Memory B cell (primary cell): ENCODE results near the gene IRX3.

Experiments
- ATAC-seq: fragments of 150-1000 bp; cut with Tn5 transposase; 2 replicates; pipeline ENCODE4 v1.10.0; 2021; ENCODE audit warnings: low read depth, mild to moderate bottlenecking, moderate library complexity
- DNase-seq, 2 donors: peaks; one replicate each; pipeline ENCODE4 v3.0.0; 2022; ENCODE audit warnings: low spot score in 2 of 2
- H3K27ac Mint-ChIP-seq: one replicate; pipeline ENCODE4 v1.8.0; 2022; ENCODE audit warnings: mild to moderate bottlenecking, moderate library complexity, mixed read lengths
- H3K27me3 Mint-ChIP-seq: one replicate; pipeline ENCODE4 v1.8.0; 2022; ENCODE audit warnings: mixed read lengths
- H3K36me3 Mint-ChIP-seq: one replicate; pipeline ENCODE4 v1.8.0; 2022; ENCODE audit warnings: mild to moderate bottlenecking, mixed read lengths
- H3K4me1 Mint-ChIP-seq: one replicate; pipeline ENCODE4 v1.8.0; 2022; ENCODE audit warnings: mixed read lengths
- H3K4me3 Mint-ChIP-seq: one replicate; pipeline ENCODE4 v1.8.0; 2022; ENCODE audit warnings: mild to moderate bottlenecking, moderate library complexity, mixed read lengths
- H3K9me3 Mint-ChIP-seq: one replicate; pipeline ENCODE4 v1.8.0; 2022; ENCODE audit warnings: mixed read lengths

Gene IRX3

DNA sequence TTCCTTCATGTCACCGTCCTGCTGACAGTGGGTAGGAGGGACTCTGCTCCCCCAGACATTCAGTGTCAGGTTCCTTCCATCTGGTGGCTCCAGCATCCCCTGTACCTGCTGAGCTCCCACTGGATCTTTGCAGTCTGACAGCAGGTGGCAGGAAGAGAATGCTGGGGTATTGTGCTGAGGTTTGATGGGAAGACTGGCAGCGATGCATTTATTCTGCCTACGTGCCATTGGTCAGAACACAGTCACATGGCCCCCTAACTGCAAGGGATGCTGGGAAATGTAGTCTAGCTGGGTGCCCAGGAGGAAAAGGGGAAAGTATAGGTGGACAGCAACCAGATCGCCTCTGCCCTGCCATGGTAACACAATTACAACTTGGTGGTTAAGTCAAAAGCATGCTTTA, 44.4 kb downstream of the IRX3 start:
- ATAC-seq (no peak), DNase-seq (no peak)
- H3K9me3 Mint-ChIP-seq = peaks cover 3% of the 10 kb centered on the region
- peaks cover 3% of the 10 kb centered on the region for H3K27me3 Mint-ChIP-seq
- no peaks in the 10 kb centered on the region for H3K4me1 Mint-ChIP-seq
- H3K36me3 Mint-ChIP-seq = peaks cover 2% of the 10 kb centered on the region
- no peak overlapping the region for H3K27ac Mint-ChIP-seq
- H3K4me3 Mint-ChIP-seq = no peak overlapping the region

GRCh38 chr16:54241525-54241924, 45.1 kb downstream of the IRX3 start:
- Mint-ChIP-seq H3K4me3 (no peak overlapping the region), H3K9me3 (peaks cover 3% of the 10 kb centered on the region), H3K4me1 (no peaks in the 10 kb centered on the region), H3K36me3 (peaks cover 2% of the 10 kb centered on the region), H3K27ac (no peak overlapping the region), H3K27me3 (peaks cover 6% of the 10 kb centered on the region)
- no peak for ATAC-seq
- no peak for DNase-seq

- DNase-seq = no peak
- no peaks in the 10 kb centered on the region for H3K4me1 Mint-ChIP-seq
These were observed 46.1 kb downstream of the IRX3 start for GRCh38 chr16:54240271-54241129.

GRCh38 chr16:54239456-54239855, 47.1 kb downstream of the IRX3 start:
- Mint-ChIP-seq H3K4me1 (peaks cover 2% of the 10 kb centered on the region), H3K27ac (no peak overlapping the region), H3K9me3 (peaks cover 2% of the 10 kb centered on the region), H3K36me3 (no peaks in the 10 kb centered on the region), H3K4me3 (no peak overlapping the region), H3K27me3 (peaks cover 8% of the 10 kb centered on the region)
- ATAC-seq (no peak), DNase-seq (no peak)

More at GRCh38 chr16:54240271-54241129, 46.1 kb downstream of the IRX3 start:
- H3K36me3 Mint-ChIP-seq = no peaks in the 10 kb centered on the region
- H3K27me3 Mint-ChIP-seq = peaks cover 6% of the 10 kb centered on the region
- peaks cover 2% of the 10 kb centered on the region for H3K9me3 Mint-ChIP-seq
- no peak overlapping the region for H3K4me3 Mint-ChIP-seq
- H3K27ac Mint-ChIP-seq = no peak overlapping the region
- ATAC-seq = no peak

DNA sequence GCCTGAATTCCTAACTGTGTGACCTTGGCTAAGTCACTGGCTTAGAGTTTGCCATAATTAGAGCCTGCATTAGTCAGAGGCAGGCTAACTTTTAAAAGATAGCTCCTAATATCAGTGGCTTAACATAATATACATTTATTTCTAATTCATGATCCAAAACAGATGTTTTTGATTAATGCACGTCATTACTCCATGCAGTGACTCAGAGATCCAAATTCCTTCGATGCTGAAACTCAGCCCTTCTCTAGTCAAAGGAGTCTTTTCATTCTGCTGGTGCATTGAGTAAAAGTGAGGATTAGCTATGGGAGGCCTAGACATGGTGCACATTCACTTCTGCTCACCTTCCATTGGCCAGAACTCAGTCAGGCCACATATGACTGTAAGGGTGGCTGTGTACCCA, 49.8 kb downstream of the IRX3 start:
- Mint-ChIP-seq H3K27me3 (peaks cover 10% of the 10 kb centered on the region), H3K9me3 (peaks cover 2% of the 10 kb centered on the region), H3K4me1 (peaks cover 2% of the 10 kb centered on the region), H3K27ac (no peak overlapping the region), H3K4me3 (no peak overlapping the region), H3K36me3 (no peaks in the 10 kb centered on the region)
- DNase-seq = no peak
- ATAC-seq = no peak

DNA sequence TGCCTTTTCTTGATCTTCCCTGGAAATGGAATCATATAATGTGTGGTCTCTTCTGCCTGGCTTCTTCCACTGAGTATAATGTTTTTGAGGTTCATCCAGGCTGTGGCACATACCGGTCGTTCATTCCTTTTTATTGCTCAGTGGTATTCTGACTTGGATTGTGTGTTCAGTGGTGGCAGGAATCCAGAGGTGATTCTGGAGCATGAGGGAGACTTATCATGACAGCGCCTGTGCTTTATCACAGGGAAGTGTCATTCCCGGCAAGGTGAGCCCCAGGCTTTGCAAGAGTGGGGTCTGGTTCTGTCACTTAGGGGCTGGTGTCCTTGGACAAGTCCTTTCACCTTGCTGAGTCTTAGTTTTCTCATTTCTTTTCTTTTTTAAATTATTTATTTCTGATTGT, 53.0 kb downstream of the IRX3 start:
- Mint-ChIP-seq H3K4me1 (peaks cover 2% of the 10 kb centered on the region), H3K4me3 (no peak overlapping the region), H3K27me3 (peaks cover 12% of the 10 kb centered on the region), H3K36me3 (no peaks in the 10 kb centered on the region), H3K27ac (no peak overlapping the region), H3K9me3 (peaks cover 2% of the 10 kb centered on the region)
- ATAC-seq (no peak), DNase-seq (no peak)
